SK-N-SH (cell line): ENCODE data around the gene LGALS13. TPM values are rescaled to one million over a fixed set of nuclear protein-coding genes. Genes with fewer than 3 reads are reported as not detected.

Experiments
- CTCF ChIA-PET: fragments of 300-600, 350-600 bp; formaldehyde crosslinking; extraction: SDS; loops from one replicate; lab custom pipeline; 2021; lab: Yijun Ruan, JAX
- POLR2A ChIA-PET: fragments of 350-600 bp; sonication (Branson Sonifier 250); formaldehyde crosslinking; extraction: SDS; loops from one replicate; lab custom pipeline; 2020; ENCODE audit warnings: antibody characterized with exemption, inconsistent platforms; lab: Yijun Ruan, JAX
- DNase-seq: peaks from one replicate; pipeline ENCODE4 v3.0.0; 2012
- H2AFZ ChIP-seq: fragments of 200-600 bp; sonication (generic); 2 replicates; pipeline ENCODE4 v1.8.1; 2016; ENCODE audit warnings: antibody characterized with exemption, mild to moderate bottlenecking, low read depth
- H3F3A ChIP-seq: fragments of 200-600 bp; sonication (generic); replicated peaks from 2 replicates; pipeline ENCODE3; 2016; ENCODE audit warnings: antibody characterized with exemption, mild to moderate bottlenecking; ENCODE audit not compliant: insufficient read depth
- H3K27ac ChIP-seq, 2 experiments: fragments of 200-500 bp in 1 of 2; fragments of 200-600 bp in 1 of 2; sonication (Bioruptor generic) in 1 of 2; sonication (generic), shearing (Covaris generic) in 1 of 2; 2 replicates each; pipeline versions ENCODE4 v1.5.1 to v1.6.1; 2014 to 2016; ENCODE audit warnings: low read depth in 2 of 2, inconsistent platforms in 1 of 2, low read length in 1 of 2, mild to moderate bottlenecking in 1 of 2, mixed read lengths in 1 of 2
- H3K27me3 ChIP-seq: fragments of 200-600 bp; sonication (generic), shearing (Covaris generic); 2 replicates; pipeline ENCODE4 v1.6.1; 2016; ENCODE audit warnings: mixed run types; ENCODE audit not compliant: insufficient read depth
- H3K36me3 ChIP-seq, 2 experiments: fragments of 200-500 bp in 1 of 2; fragments of 200-600 bp in 1 of 2; sonication (Bioruptor generic) in 1 of 2; sonication (generic) in 1 of 2; replicated peaks in 1 of 2; 2 replicates each; pipeline versions ENCODE3 to v1.5.1; 2014 to 2016; ENCODE audit warnings: low read length in 1 of 2, mild to moderate bottlenecking in 1 of 2; ENCODE audit not compliant: insufficient read depth in 2 of 2, control insufficient read depth in 1 of 2
- H3K4me1 ChIP-seq, 2 experiments: fragments of 200-500 bp in 1 of 2; fragments of 200-600 bp in 1 of 2; sonication (Bioruptor generic) in 1 of 2; sonication (generic), shearing (Covaris generic) in 1 of 2; 2 replicates each; pipeline versions ENCODE4 v1.5.1 to v1.6.1; 2014 to 2016; ENCODE audit warnings: low read depth in 1 of 2, low read length in 1 of 2, mixed run types in 1 of 2; ENCODE audit not compliant: insufficient read depth in 2 of 2, control insufficient read depth in 1 of 2
- H3K4me2 ChIP-seq: fragments of 200-600 bp; sonication (generic), shearing (Covaris generic); 2 replicates; pipeline ENCODE4 v1.6.1; 2017; ENCODE audit warnings: mixed run types
- H3K4me3 ChIP-seq, 2 experiments: fragments of 200-500 bp in 1 of 2; fragments of 200-600 bp in 1 of 2; sonication (Bioruptor generic) in 1 of 2; sonication (generic), shearing (Covaris generic) in 1 of 2; 2 replicates each; pipeline versions ENCODE4 v1.5.1 to v1.8.1; 2014 to 2016; ENCODE audit warnings: low read depth in 2 of 2, inconsistent platforms in 1 of 2, low read length in 1 of 2, mild to moderate bottlenecking in 1 of 2, mixed read lengths in 1 of 2, moderate library complexity in 1 of 2
- H3K79me2 ChIP-seq: fragments of 200-600 bp; sonication (generic); 2 replicates; pipeline ENCODE4 v1.8.1; 2017; ENCODE audit warnings: mild to moderate bottlenecking; ENCODE audit not compliant: insufficient read depth
- H3K9ac ChIP-seq: fragments of 200-600 bp; sonication (generic); 2 replicates; pipeline ENCODE4 v1.6.1; 2017; ENCODE audit warnings: mixed run types
- H3K9me2 ChIP-seq: fragments of 200-600 bp; sonication (generic); 2 replicates; pipeline ENCODE4 v1.6.1; 2017; ENCODE audit warnings: mixed run types
- H3K9me3 ChIP-seq: fragments of 200-600 bp; sonication (generic); 2 replicates; pipeline ENCODE4 v1.6.1; 2017; ENCODE audit warnings: mixed run types, mild to moderate bottlenecking, moderate library complexity
- H4K20me1 ChIP-seq: fragments of 200-600 bp; sonication (generic); 2 replicates; pipeline ENCODE4 v1.6.1; 2017; ENCODE audit warnings: mild to moderate bottlenecking, mixed run types; ENCODE audit not compliant: insufficient read depth
- EZH2phosphoT487 ChIP-seq: fragments of 200-600 bp; sonication (generic); IDR thresholded peaks from 2 replicates; pipeline ENCODE4 v1.6.1; 2017; ENCODE audit warnings: low read depth, mixed run types, mild to moderate bottlenecking, antibody characterized with exemption, moderate library complexity, borderline replicate concordance
- FOSL2 ChIP-seq: IDR thresholded peaks from 2 replicates; pipeline ENCODE4 v1.4.0; 2012; ENCODE audit warnings: low read depth, mild to moderate bottlenecking, moderate library complexity, borderline replicate concordance
- GATA2 ChIP-seq: sonication (generic); formaldehyde crosslinking; IDR thresholded peaks from 2 replicates; pipeline ENCODE4 v1.5.0; 2020; ENCODE audit warnings: mild to moderate bottlenecking, missing genetic modification reagents
- JUND ChIP-seq: IDR thresholded peaks from 2 replicates; pipeline ENCODE4 v1.4.0; 2012
- MEF2A ChIP-seq: IDR thresholded peaks from 2 replicates; pipeline ENCODE4 v1.4.0; 2012; ENCODE audit warnings: low read depth, borderline replicate concordance
- RXRA ChIP-seq: IDR thresholded peaks from 2 replicates; pipeline ENCODE4 v1.4.0; 2012; ENCODE audit warnings: low read depth, mild to moderate bottlenecking, borderline replicate concordance
- YY1 ChIP-seq: IDR thresholded peaks from 2 replicates; pipeline ENCODE4 v1.4.0; 2012; ENCODE audit warnings: low read depth, mild to moderate bottlenecking
- whole genome bisulfite sequencing: methylation state at CpG from one replicate; pipeline ENCODE4 v1.1.6; 2017; ENCODE audit warnings: low lambda C conversion rate; 5-methylcytosine and 5-hydroxymethylcytosine counted together
- polyA plus RNA-seq, 3 experiments: library from polyadenylated mRNA; depleted of rRNA; stranded (reverse); fragments of >200 nt; gene quantifications; 2 replicates each; pipeline ENCODE4 v1.2.3, GENCODE V29; 2012
- TF ChIP-seq, protein P1 (sequence below): IDR thresholded peaks from 2 replicates; pipeline ENCODE4 v1.4.0; 2012; ENCODE audit warnings: low read depth, borderline replicate concordance
- TF ChIP-seq, protein P2 (sequence below): fragments of 150-350 bp; IDR thresholded peaks from 2 replicates; pipeline ENCODE4 v1.6.1; 2017; ENCODE audit warnings: antibody characterized with exemption, low read length, low read depth, borderline replicate concordance
- TF ChIP-seq, protein P3 (sequence below): IDR thresholded peaks from 2 replicates; pipeline ENCODE4 v1.6.1; 2012; ENCODE audit warnings: mild to moderate bottlenecking, low read depth, low read length, moderate library complexity

Gene LGALS13
- polyA plus RNA-seq, 1 of the 3 experiments (the other 2 are of a cell fraction), result not detected

DNA sequence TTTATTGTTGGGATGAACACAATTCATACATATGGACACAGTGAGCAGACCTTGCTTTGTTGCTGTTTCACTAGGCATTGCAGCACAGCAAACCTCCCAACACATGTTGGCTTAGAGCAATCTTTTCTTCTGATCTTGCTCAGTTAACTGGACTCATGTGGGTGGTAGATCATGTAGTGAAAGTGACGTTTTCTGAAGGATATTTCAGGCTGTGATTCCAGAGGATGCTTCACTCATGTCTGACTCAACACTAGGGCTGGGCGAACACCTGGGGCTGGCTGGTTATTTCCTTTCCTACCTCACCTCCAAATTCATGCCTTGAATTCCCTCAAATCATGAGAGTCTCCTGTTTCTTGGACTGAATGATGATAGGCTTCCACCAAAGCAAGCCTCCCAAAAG, 14.3 kb upstream of the LGALS13 start:
- Histone ChIP-seq H3K9me3 (no peaks in the 10 kb centered on the region), H3K4me3 (no peak overlapping the region), H3K4me1 (no peaks in the 10 kb centered on the region), H3K9me2 (no peaks in the 10 kb centered on the region), H3F3A (no peaks in the 10 kb centered on the region), H3K9ac (no peak overlapping the region), H3K79me2 (no peaks in the 10 kb centered on the region), H3K4me2 (no peak overlapping the region), H4K20me1 (no peaks in the 10 kb centered on the region), H3K36me3 (no peaks in the 10 kb centered on the region), H2AFZ (no peak overlapping the region), H3K27me3 (no peaks in the 10 kb centered on the region; the same call in 1 of the 2 replicates), H3K27ac (no peak overlapping the region)
- 0% methylated on average over 2 of the region's 2 CpGs for WGBS
- POLR2A ChIA-PET, result no interaction called here
- TF ChIP-seq, protein P1, sequence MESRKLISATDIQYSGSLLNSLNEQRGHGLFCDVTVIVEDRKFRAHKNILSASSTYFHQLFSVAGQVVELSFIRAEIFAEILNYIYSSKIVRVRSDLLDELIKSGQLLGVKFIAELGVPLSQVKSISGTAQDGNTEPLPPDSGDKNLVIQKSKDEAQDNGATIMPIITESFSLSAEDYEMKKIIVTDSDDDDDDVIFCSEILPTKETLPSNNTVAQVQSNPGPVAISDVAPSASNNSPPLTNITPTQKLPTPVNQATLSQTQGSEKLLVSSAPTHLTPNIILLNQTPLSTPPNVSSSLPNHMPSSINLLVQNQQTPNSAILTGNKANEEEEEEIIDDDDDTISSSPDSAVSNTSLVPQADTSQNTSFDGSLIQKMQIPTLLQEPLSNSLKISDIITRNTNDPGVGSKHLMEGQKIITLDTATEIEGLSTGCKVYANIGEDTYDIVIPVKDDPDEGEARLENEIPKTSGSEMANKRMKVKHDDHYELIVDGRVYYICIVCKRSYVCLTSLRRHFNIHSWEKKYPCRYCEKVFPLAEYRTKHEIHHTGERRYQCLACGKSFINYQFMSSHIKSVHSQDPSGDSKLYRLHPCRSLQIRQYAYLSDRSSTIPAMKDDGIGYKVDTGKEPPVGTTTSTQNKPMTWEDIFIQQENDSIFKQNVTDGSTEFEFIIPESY, result no peak
- TF ChIP-seq RXRA, result no peak
- TF ChIP-seq GATA2 (CRISPR knock-in tag), result no peak
- CTCF ChIA-PET, result no interaction called here
- DNase-seq, result no peak

DNA sequence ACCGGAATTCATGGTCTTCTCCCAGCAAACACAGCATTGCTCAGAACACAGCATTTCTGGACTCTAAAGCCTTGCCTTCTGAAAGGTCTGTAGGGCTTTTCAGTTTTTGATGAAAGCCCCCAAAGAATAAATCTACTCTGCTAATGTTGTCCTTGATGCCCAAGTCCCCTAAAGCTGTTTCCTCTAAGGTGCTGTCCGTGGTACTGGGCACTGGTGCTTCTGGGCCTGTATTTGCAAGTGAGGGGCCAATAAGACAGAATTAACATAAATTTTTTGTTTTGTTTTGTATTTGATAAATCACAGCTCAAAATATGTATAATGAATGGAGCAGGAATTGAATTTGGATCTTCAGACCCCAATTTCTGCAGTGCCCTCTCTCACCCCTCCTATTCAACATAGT, 12.1 kb upstream of the LGALS13 start:
- Histone ChIP-seq H2AFZ (no peak overlapping the region), H3K9me2 (no peaks in the 10 kb centered on the region), H3K27ac (no peak overlapping the region), H3K4me2 (no peak overlapping the region), H3K9ac (no peak overlapping the region), H3K36me3 (no peaks in the 10 kb centered on the region), H3K4me3 (no peak overlapping the region), H3K4me1 (no peaks in the 10 kb centered on the region), H3K27me3 (no peaks in the 10 kb centered on the region), H3K9me3 (no peaks in the 10 kb centered on the region), H4K20me1 (no peaks in the 10 kb centered on the region), H3F3A (no peaks in the 10 kb centered on the region), H3K79me2 (no peaks in the 10 kb centered on the region)
- CTCF ChIA-PET, result no interaction called here
- 0% methylated on average over 2 of the region's 2 CpGs for WGBS
- TF ChIP-seq FOSL2 (no peak), EZH2phosphoT487 (no peak), YY1 (no peak), MEF2A (no peak), JUND (no peak)
- TF ChIP-seq, protein P2, sequence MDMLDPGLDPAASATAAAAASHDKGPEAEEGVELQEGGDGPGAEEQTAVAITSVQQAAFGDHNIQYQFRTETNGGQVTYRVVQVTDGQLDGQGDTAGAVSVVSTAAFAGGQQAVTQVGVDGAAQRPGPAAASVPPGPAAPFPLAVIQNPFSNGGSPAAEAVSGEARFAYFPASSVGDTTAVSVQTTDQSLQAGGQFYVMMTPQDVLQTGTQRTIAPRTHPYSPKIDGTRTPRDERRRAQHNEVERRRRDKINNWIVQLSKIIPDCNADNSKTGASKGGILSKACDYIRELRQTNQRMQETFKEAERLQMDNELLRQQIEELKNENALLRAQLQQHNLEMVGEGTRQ, result no peak
- TF ChIP-seq, protein P3, sequence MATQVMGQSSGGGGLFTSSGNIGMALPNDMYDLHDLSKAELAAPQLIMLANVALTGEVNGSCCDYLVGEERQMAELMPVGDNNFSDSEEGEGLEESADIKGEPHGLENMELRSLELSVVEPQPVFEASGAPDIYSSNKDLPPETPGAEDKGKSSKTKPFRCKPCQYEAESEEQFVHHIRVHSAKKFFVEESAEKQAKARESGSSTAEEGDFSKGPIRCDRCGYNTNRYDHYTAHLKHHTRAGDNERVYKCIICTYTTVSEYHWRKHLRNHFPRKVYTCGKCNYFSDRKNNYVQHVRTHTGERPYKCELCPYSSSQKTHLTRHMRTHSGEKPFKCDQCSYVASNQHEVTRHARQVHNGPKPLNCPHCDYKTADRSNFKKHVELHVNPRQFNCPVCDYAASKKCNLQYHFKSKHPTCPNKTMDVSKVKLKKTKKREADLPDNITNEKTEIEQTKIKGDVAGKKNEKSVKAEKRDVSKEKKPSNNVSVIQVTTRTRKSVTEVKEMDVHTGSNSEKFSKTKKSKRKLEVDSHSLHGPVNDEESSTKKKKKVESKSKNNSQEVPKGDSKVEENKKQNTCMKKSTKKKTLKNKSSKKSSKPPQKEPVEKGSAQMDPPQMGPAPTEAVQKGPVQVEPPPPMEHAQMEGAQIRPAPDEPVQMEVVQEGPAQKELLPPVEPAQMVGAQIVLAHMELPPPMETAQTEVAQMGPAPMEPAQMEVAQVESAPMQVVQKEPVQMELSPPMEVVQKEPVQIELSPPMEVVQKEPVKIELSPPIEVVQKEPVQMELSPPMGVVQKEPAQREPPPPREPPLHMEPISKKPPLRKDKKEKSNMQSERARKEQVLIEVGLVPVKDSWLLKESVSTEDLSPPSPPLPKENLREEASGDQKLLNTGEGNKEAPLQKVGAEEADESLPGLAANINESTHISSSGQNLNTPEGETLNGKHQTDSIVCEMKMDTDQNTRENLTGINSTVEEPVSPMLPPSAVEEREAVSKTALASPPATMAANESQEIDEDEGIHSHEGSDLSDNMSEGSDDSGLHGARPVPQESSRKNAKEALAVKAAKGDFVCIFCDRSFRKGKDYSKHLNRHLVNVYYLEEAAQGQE, result peak; percentile 93
- POLR2A ChIA-PET, result no interaction called here
- no peak for DNase-seq
